ENCODE measurements around the gene RERG.

DNA sequence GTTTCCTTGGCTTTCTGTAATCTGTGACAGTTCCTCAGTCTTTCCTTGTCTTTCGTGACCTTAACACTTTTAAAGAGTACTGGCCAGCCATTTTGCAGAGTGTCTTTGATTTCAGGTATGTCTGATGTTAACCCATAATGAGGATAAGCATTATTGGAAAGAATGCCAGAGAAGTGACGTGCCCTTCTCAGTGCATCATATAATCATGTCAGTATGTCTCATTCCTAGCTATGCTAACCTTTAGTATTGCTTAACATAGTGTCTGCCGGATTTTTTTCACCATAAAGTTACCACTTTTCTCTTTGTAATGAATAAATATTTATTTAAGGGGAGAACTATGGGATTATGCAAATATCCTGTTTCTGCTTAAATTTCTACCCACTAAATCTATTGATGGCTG is 28.5 kb downstream of the RERG start:
- TF ChIP-seq, protein P1, sequence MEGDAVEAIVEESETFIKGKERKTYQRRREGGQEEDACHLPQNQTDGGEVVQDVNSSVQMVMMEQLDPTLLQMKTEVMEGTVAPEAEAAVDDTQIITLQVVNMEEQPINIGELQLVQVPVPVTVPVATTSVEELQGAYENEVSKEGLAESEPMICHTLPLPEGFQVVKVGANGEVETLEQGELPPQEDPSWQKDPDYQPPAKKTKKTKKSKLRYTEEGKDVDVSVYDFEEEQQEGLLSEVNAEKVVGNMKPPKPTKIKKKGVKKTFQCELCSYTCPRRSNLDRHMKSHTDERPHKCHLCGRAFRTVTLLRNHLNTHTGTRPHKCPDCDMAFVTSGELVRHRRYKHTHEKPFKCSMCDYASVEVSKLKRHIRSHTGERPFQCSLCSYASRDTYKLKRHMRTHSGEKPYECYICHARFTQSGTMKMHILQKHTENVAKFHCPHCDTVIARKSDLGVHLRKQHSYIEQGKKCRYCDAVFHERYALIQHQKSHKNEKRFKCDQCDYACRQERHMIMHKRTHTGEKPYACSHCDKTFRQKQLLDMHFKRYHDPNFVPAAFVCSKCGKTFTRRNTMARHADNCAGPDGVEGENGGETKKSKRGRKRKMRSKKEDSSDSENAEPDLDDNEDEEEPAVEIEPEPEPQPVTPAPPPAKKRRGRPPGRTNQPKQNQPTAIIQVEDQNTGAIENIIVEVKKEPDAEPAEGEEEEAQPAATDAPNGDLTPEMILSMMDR (conservative IDR thresholded peaks at IDR 0.05; ENCODE audit: low read length), result no peak
- no peak for TF ChIP-seq EZH2phosphoT487 (IDR thresholded peaks at IDR 0.05; ENCODE audit: borderline replicate concordance, low read depth, low read length)

All from OCI-LY7 (cell line).